Loucy (cell line): Measurements from ENCODE around the gene SLC44A2.

ENCODE experiments used
- H2AFZ ChIP-seq: fragments of 200-600 bp; sonication (generic); 2 replicates; pipeline ENCODE4 v1.6.0; 2016; ENCODE audit warnings: antibody characterized with exemption, mild to moderate bottlenecking, low read length, moderate library complexity
- H3F3A ChIP-seq: fragments of 200-600 bp; 2 replicates; pipeline ENCODE4 v1.6.0; 2016; ENCODE audit warnings: antibody characterized with exemption, low read depth, mild to moderate bottlenecking
- H3K27me3 ChIP-seq: fragments of 200-600 bp; sonication (generic); 2 replicates; pipeline ENCODE4 v1.6.1; 2014; ENCODE audit warnings: low read length, mild to moderate bottlenecking; ENCODE audit not compliant: insufficient read depth, poor library complexity, severe bottlenecking
- H3K36me3 ChIP-seq: fragments of 200-600 bp; sonication (generic); 2 replicates; pipeline ENCODE4 v1.6.1; 2016; ENCODE audit warnings: low read length; ENCODE audit not compliant: insufficient read depth
- H3K4me1 ChIP-seq: fragments of 200-600 bp; sonication (generic); 2 replicates; pipeline ENCODE4 v1.5.1; 2014; ENCODE audit warnings: low read length, mild to moderate bottlenecking; ENCODE audit not compliant: insufficient read depth, poor library complexity, severe bottlenecking
- H3K4me2 ChIP-seq: fragments of 200-600 bp; sonication (generic); 2 replicates; pipeline ENCODE4 v1.6.0; 2014; ENCODE audit warnings: antibody characterized with exemption, low read length, low read depth, mild to moderate bottlenecking; ENCODE audit not compliant: poor library complexity, severe bottlenecking
- H3K4me3 ChIP-seq: fragments of 200-600 bp; sonication (generic); 2 replicates; pipeline ENCODE4 v1.5.1; 2014; ENCODE audit warnings: low read length, mild to moderate bottlenecking, mixed read lengths; ENCODE audit not compliant: poor library complexity, severe bottlenecking
- H3K79me2 ChIP-seq: fragments of 200-600 bp; sonication (generic); 2 replicates; pipeline ENCODE4 v1.6.1; 2014; ENCODE audit warnings: low read length; ENCODE audit not compliant: insufficient read depth
- H3K9ac ChIP-seq: fragments of 200-600 bp; sonication (generic); 2 replicates; pipeline ENCODE4 v1.6.0; 2014; ENCODE audit warnings: mild to moderate bottlenecking, low read depth, low read length, moderate library complexity; ENCODE audit not compliant: poor library complexity, severe bottlenecking
- H3K9me2 ChIP-seq: fragments of 200-600 bp; sonication (generic); replicated peaks from 2 replicates; pipeline ENCODE4 v1.6.1; 2016; ENCODE audit warnings: low read depth, low read length, mixed read lengths
- H3K9me3 ChIP-seq: fragments of 200-600 bp; sonication (generic); 2 replicates; pipeline ENCODE4 v1.6.1; 2014; ENCODE audit warnings: mild to moderate bottlenecking, antibody characterized with exemption, low read length, low read depth; ENCODE audit not compliant: insufficient read depth
- H4K20me1 ChIP-seq: fragments of 200-600 bp; sonication (generic); 2 replicates; pipeline ENCODE4 v1.6.0; 2014; ENCODE audit warnings: antibody characterized with exemption, low read length, mild to moderate bottlenecking; ENCODE audit not compliant: insufficient read depth, poor library complexity, severe bottlenecking
- EZH2phosphoT487 ChIP-seq: fragments of 200-600 bp; IDR thresholded peaks from 2 replicates; pipeline ENCODE4 v1.6.1; 2018; ENCODE audit warnings: antibody characterized with exemption, mild to moderate bottlenecking, moderate library complexity, borderline replicate concordance
- TF ChIP-seq, protein P1 (sequence below): fragments of 200-600 bp; sonication (generic); conservative IDR thresholded peaks from 2 replicates; pipeline ENCODE4 v1.5.1; 2014; ENCODE audit warnings: mild to moderate bottlenecking, antibody characterized with exemption, low read length

Gene SLC44A2

GRCh38 chr19:10620786-10621185 is 4.6 kb upstream of the SLC44A2 start:
- H3K9me3 ChIP-seq, result no peaks in the 10 kb centered on the region
- no peaks in the 10 kb centered on the region for H3K9me2 ChIP-seq
- no peaks in the 10 kb centered on the region for H3F3A ChIP-seq
- no peak overlapping the region for H3K9ac ChIP-seq
- no peaks in the 10 kb centered on the region for H3K4me1 ChIP-seq
- no peaks in the 10 kb centered on the region for H3K27me3 ChIP-seq
- H3K4me2 ChIP-seq, result no peak overlapping the region
- no peak overlapping the region for H3K4me3 ChIP-seq
- H4K20me1 ChIP-seq, result no peaks in the 10 kb centered on the region
- TF ChIP-seq EZH2phosphoT487, result no peak
- TF ChIP-seq, protein P1, sequence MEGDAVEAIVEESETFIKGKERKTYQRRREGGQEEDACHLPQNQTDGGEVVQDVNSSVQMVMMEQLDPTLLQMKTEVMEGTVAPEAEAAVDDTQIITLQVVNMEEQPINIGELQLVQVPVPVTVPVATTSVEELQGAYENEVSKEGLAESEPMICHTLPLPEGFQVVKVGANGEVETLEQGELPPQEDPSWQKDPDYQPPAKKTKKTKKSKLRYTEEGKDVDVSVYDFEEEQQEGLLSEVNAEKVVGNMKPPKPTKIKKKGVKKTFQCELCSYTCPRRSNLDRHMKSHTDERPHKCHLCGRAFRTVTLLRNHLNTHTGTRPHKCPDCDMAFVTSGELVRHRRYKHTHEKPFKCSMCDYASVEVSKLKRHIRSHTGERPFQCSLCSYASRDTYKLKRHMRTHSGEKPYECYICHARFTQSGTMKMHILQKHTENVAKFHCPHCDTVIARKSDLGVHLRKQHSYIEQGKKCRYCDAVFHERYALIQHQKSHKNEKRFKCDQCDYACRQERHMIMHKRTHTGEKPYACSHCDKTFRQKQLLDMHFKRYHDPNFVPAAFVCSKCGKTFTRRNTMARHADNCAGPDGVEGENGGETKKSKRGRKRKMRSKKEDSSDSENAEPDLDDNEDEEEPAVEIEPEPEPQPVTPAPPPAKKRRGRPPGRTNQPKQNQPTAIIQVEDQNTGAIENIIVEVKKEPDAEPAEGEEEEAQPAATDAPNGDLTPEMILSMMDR, result no peak
- no peaks in the 10 kb centered on the region for H3K79me2 ChIP-seq
- no peak overlapping the region for H2AFZ ChIP-seq
- no peaks in the 10 kb centered on the region for H3K36me3 ChIP-seq

GRCh38 chr19:10621966-10622365 is 3.4 kb upstream of the SLC44A2 start:
- no peak overlapping the region for H3K9ac ChIP-seq
- H2AFZ ChIP-seq, result no peak overlapping the region
- no peaks in the 10 kb centered on the region for H3K9me3 ChIP-seq
- no peaks in the 10 kb centered on the region for H3K9me2 ChIP-seq
- H3K27me3 ChIP-seq, result no peaks in the 10 kb centered on the region
- no peak overlapping the region for H3K4me3 ChIP-seq
- no peaks in the 10 kb centered on the region for H3K79me2 ChIP-seq
- no peaks in the 10 kb centered on the region for H4K20me1 ChIP-seq
- no peaks in the 10 kb centered on the region for H3F3A ChIP-seq
- no peaks in the 10 kb centered on the region for H3K36me3 ChIP-seq
- H3K4me1 ChIP-seq, result no peaks in the 10 kb centered on the region
- H3K4me2 ChIP-seq, result no peak overlapping the region
- TF ChIP-seq, protein P1, result no peak
- TF ChIP-seq EZH2phosphoT487, result no peak

DNA sequence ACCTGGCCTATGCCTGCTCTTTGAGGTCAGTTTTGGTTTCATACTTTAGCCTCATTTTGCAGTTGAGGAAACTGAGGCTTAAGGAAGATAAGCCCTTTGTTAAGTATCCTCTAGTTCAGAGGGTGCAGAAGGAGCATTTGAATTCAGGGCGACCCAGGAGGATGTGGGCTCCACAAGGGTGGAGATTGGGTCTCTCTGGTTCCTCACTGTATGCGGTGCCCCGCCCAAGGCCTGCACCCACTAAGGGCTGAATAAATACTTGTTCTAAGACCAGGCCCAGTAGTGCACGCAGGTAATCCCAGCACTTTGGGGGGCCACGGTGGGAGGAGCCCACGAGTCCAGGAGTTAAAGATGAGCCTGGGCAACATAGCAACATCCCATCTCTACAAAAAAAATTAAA is 768 bp upstream of the SLC44A2 start:
- Histone ChIP-seq H2AFZ (no peak overlapping the region), H4K20me1 (no peaks in the 10 kb centered on the region), H3K9me3 (no peaks in the 10 kb centered on the region), H3K27me3 (no peaks in the 10 kb centered on the region), H3K36me3 (peaks cover 13% of the 10 kb centered on the region; the same call in 1 of the 2 replicates), H3K9ac (no peak overlapping the region), H3K4me1 (no peaks in the 10 kb centered on the region), H3K9me2 (no peaks in the 10 kb centered on the region), H3K4me2 (no peak overlapping the region), H3K4me3 (no peak overlapping the region), H3F3A (no peaks in the 10 kb centered on the region), H3K79me2 (no peaks in the 10 kb centered on the region)
- TF ChIP-seq, protein P1, result no peak
- TF ChIP-seq EZH2phosphoT487, result no peak
